Skeletal muscle tissue (tissue), 4 donors: ENCODE data around the gene PDS5B. TPM values are rescaled to one million over a fixed set of nuclear protein-coding genes. Genes with fewer than 3 reads are reported as not detected.

ENCODE experiments used
- H3K27ac ChIP-seq: one replicate; pipeline ENCODE4 v1.7.0; 2013; ENCODE audit warnings: mild to moderate bottlenecking, low read depth, low read length, inconsistent platforms
- H3K27me3 ChIP-seq, 3 donors: one replicate each; pipeline ENCODE4 v1.7.0; 2013; ENCODE audit warnings: low read length in 3 of 3; ENCODE audit not compliant: control insufficient read depth in 3 of 3, insufficient read depth in 3 of 3
- H3K36me3 ChIP-seq, 3 donors: one replicate each; pipeline ENCODE4 v1.7.0; 2013; ENCODE audit warnings: low read length in 3 of 3; ENCODE audit not compliant: control insufficient read depth in 3 of 3, insufficient read depth in 3 of 3
- H3K4me1 ChIP-seq, 3 donors: one replicate each; pipeline ENCODE4 v1.7.0; 2013; ENCODE audit warnings: low read length in 3 of 3, mild to moderate bottlenecking in 3 of 3; ENCODE audit not compliant: control insufficient read depth in 3 of 3, insufficient read depth in 3 of 3
- H3K4me3 ChIP-seq, 3 donors: one replicate each; pipeline ENCODE4 v1.7.0; 2013; ENCODE audit warnings: low read length in 3 of 3
- H3K9ac ChIP-seq, 3 donors: one replicate each; pipeline ENCODE4 v1.7.0; 2013; ENCODE audit warnings: low read length in 3 of 3, mild to moderate bottlenecking in 3 of 3, moderate library complexity in 2 of 3, low read depth in 1 of 3
- H3K9me3 ChIP-seq, 3 donors: one replicate each; pipeline ENCODE4 v1.7.0; 2013; ENCODE audit warnings: low read length in 3 of 3; ENCODE audit not compliant: control insufficient read depth in 3 of 3
- total RNA-seq: library from RNA; depleted of rRNA; stranded (reverse); fragments of >200 nt; gene quantifications from one replicate; pipeline ENCODE4 v1.2.3, GENCODE V29; 2014
- donor health status: Osteomylitis.

The PDS5B gene
- total RNA-seq, 1 donor from 2014 or later = 58.5 TPM

DNA sequence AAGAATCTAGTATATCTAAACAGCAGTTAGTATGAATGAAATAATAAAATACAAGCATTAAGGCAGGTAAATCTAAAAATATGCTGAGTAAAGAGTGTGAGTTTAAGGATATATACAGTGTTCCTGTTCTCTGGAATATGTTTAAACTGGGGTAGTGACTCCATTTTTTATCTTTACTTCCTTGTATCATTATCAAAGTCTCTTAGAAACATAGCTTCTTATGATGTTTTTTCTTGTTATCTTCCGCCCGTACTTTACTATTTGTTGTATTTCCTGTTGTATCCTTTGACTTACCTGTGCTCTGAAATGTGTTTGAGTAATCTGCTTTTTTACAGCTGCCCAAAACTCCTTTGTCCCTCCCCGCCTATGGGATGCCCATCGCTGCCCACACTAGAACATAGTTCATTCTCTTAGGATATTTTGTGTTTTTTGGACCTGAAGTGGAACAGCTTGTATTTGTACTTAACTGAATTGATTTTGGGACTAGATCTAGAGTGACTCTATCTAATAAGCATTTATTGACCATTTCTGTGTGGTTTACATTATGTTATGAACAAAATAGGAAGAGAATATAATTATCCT, 80.8 kb downstream of the PDS5B start:
- Histone ChIP-seq H3K27me3 (no peaks in the 10 kb centered on the region), H3K4me1 (no peaks in the 10 kb centered on the region), H3K27ac (no peak overlapping the region), H3K9me3 (no peaks in the 10 kb centered on the region), H3K9ac (no peak overlapping the region), H3K4me3 (no peak overlapping the region), H3K36me3 (peaks cover 0 to 2% (median 0%) of the 10 kb centered on the region in 3 donors)

DNA sequence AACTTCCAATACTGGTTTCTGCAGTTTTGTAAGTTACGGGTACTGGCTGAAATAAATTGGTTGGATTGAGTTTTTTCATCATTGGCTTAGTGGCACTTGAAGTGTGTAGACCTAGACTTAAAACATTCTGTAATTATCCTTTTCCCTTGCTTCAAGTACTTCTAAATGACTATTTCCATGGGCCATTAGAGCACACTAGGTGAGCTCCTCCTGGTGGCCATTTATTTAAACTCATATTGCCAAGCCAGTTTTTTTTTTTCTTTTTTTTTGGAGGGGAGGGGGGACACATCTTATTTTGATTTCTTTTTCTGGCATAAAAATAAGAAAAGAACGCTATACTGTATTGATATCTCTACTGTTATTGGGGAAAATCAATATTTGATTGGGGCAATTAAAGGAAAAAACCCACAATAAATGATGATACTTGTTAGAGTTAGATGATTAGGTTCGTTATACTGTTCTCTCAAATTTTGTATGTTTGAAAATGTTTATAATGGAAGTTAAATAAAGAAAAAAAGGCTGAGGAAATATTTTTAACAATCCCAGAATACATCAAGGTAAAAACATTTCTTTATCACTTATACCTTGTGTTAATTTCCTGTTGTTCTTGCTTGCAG, 82.9 kb downstream of the PDS5B start:
- no peaks in the 10 kb centered on the region for H3K9me3 ChIP-seq
- H3K9ac ChIP-seq = no peak overlapping the region
- H3K36me3 ChIP-seq = peaks cover 0 to 7% (median 2%) of the 10 kb centered on the region in 3 donors
- H3K4me3 ChIP-seq = no peak overlapping the region
- no peaks in the 10 kb centered on the region for H3K27me3 ChIP-seq
- no peak overlapping the region for H3K27ac ChIP-seq
- H3K4me1 ChIP-seq = no peaks in the 10 kb centered on the region

- Histone ChIP-seq H3K9me3 (no peaks in the 10 kb centered on the region), H3K27ac (no peak overlapping the region), H3K27me3 (no peaks in the 10 kb centered on the region), H3K9ac (no peak overlapping the region), H3K4me1 (no peaks in the 10 kb centered on the region), H3K4me3 (no peak overlapping the region), H3K36me3 (peaks cover 0 to 20% (median under 1%) of the 10 kb centered on the region in 3 donors)
Observed at GRCh38 chr13:32674503-32674902, 88.3 kb downstream of the PDS5B start.

DNA sequence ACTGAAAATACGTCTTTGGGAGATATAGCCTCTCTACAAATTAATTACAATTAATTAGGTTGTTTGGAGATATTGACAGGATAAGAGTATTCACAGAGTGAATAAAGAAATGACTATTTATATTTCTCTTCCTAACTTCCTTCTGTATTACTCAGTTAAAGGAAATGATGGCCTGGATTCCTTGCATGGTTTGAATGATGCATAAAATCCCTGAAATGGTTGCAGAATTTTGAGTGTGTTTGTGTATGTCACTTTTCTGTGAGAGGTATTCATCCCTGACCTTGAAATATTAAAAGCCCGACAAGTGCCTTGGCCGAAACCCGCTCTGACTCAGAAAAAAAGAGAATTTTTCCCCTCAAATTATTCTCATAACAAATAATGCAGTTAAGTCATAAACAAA, 90.0 kb downstream of the PDS5B start:
- no peak overlapping the region for H3K9ac ChIP-seq
- no peaks in the 10 kb centered on the region for H3K27me3 ChIP-seq
- no peaks in the 10 kb centered on the region for H3K4me1 ChIP-seq
- no peak overlapping the region for H3K27ac ChIP-seq
- no peaks in the 10 kb centered on the region for H3K9me3 ChIP-seq
- peaks cover 0 to 25% (median 0%) of the 10 kb centered on the region in 3 donors for H3K36me3 ChIP-seq
- H3K4me3 ChIP-seq = no peak overlapping the region

DNA sequence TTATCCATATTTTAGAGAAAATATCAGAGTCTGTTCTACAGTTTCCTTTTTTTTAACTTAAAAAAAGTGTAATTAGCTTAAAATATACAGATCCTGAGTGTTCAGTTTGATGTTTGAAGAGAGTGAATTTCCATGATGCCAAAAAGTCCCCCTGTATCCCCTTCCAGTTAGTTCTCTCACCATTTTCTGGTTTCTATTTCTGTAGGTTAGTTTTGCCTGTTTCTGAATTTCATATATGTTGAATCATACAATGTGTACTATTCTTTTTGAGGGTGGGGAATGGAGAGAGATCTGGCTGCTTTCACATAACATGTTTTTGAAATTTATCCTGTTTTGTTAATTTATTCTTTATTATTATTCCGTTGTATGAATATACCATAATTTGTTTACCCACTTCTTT, 95.9 kb downstream of the PDS5B start:
- Histone ChIP-seq H3K36me3 (peaks cover 0 to 17% (median 0%) of the 10 kb centered on the region in 3 donors), H3K4me1 (no peaks in the 10 kb centered on the region), H3K27ac (no peak overlapping the region), H3K9ac (no peak overlapping the region), H3K4me3 (no peak overlapping the region), H3K27me3 (no peaks in the 10 kb centered on the region), H3K9me3 (no peaks in the 10 kb centered on the region)

- Histone ChIP-seq H3K36me3 (peaks cover 0 to 17% (median 0%) of the 10 kb centered on the region in 3 donors), H3K4me3 (no peak overlapping the region), H3K4me1 (no peaks in the 10 kb centered on the region), H3K9ac (no peak overlapping the region), H3K27ac (no peak overlapping the region), H3K27me3 (no peaks in the 10 kb centered on the region), H3K9me3 (no peaks in the 10 kb centered on the region)
Observed at GRCh38 chr13:32682740-32683139, 96.5 kb downstream of the PDS5B start.

DNA sequence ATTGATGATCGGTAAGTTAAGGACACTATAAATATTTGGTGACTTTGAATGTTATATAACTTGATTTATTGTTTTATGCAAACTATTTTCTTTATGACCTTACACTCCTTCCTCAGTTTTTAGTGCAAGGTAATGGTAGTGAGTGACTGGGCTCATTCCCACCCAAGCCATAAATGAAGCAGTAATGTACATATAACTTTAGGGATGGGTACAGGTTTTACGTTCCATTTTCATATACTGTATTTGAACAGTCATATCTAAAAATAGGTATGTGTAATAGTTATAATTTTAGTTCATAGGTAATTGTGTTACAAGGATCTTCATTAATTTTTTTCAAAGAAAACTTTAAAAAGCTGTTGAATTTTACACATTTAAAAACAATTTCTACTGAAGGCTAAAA, 101.0 kb downstream of the PDS5B start:
- H3K4me1 ChIP-seq = no peaks in the 10 kb centered on the region
- no peaks in the 10 kb centered on the region for H3K27me3 ChIP-seq
- no peak overlapping the region for H3K4me3 ChIP-seq
- H3K27ac ChIP-seq = no peak overlapping the region
- H3K36me3 ChIP-seq = peaks cover 0 to 3% (median 0%) of the 10 kb centered on the region in 3 donors
- H3K9ac ChIP-seq = no peak overlapping the region
- no peaks in the 10 kb centered on the region for H3K9me3 ChIP-seq

DNA sequence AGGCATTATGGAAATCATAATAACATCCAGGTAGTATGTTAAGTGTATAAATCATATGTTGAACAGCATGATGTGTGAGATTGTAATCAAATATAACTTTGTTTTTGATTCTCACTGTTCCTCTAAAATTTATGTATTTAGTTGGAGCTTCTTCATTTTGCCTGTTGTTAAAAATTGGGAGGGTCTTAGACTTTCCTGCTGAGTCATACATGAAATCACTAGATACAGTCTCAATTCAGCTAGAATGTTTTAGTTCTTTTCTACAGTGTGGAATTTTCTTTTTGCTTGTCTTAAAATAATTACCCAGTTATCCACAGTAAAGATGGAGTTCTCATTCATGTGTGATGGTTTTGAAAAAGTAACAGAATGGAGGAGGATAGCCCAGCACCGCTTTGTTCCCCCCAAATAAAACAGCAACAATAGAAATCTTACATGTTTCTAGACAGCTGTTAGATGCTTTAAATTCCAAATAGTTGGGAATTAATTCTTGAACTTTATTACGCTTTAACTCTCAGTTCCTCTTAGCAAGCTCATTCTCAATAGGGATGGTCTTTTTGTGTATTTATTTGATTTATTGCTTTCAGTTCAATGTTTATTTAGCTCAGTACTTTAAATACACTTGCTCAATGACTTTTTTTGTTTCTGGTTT, 109.5 kb downstream of the PDS5B start:
- no peaks in the 10 kb centered on the region for H3K4me1 ChIP-seq
- H3K27me3 ChIP-seq = no peaks in the 10 kb centered on the region
- no peaks in the 10 kb centered on the region for H3K9me3 ChIP-seq
- peaks cover 0 to 6% (median 0%) of the 10 kb centered on the region in 3 donors for H3K36me3 ChIP-seq
- H3K9ac ChIP-seq = no peak overlapping the region
- H3K27ac ChIP-seq = no peak overlapping the region
- H3K4me3 ChIP-seq = no peak overlapping the region

- Histone ChIP-seq H3K9ac (no peak overlapping the region), H3K36me3 (peaks cover 4 to 16% (median 16%) of the 10 kb centered on the region in 3 donors)
Observed at GRCh38 chr13:32707471-32707870, 121.2 kb downstream of the PDS5B start.

GRCh38 chr13:32713397-32713796, 127.1 kb downstream of the PDS5B start:
- Histone ChIP-seq H3K4me3 (no peak overlapping the region), H3K36me3 (peaks cover 4 to 20% (median 19%) of the 10 kb centered on the region in 3 donors)

More at GRCh38 chr13:32707471-32707870, 121.2 kb downstream of the PDS5B start:
- no peak overlapping the region for H3K4me3 ChIP-seq
- H3K9me3 ChIP-seq = no peaks in the 10 kb centered on the region
- no peaks in the 10 kb centered on the region for H3K4me1 ChIP-seq
- H3K27me3 ChIP-seq = no peaks in the 10 kb centered on the region
- no peak overlapping the region for H3K27ac ChIP-seq

More at GRCh38 chr13:32713397-32713796, 127.1 kb downstream of the PDS5B start:
- no peak overlapping the region for H3K27ac ChIP-seq
- no peaks in the 10 kb centered on the region for H3K27me3 ChIP-seq
- no peaks in the 10 kb centered on the region for H3K9me3 ChIP-seq
- no peak overlapping the region for H3K9ac ChIP-seq
- H3K4me1 ChIP-seq = no peaks in the 10 kb centered on the region
